Cardiac muscle cell (in vitro differentiated cells and primary cell): Measurements from ENCODE around the gene NEMP1. TPM values are rescaled to one million over a fixed set of nuclear protein-coding genes. Genes with fewer than 3 reads are reported as not detected.

Experiments used
- DNase-seq, 2 donors: peaks; one replicate each; pipeline versions ENCODE4 v3.0.0 to v3.0.0-alpha.2; 2010 to 2017; ENCODE audit warnings: low read depth in 1 of 2, low spot score in 1 of 2
- H3K27ac ChIP-seq: fragments of 200-600 bp; sonication (generic); 2 replicates; pipeline ENCODE4 v1.5.1; 2016
- H3K27me3 ChIP-seq: fragments of 200-600 bp; sonication (generic); 2 replicates; pipeline ENCODE4 v1.6.0; 2016; ENCODE audit warnings: control low read depth
- H3K36me3 ChIP-seq: fragments of 200-600 bp; sonication (generic); 2 replicates; pipeline ENCODE4 v1.5.1; 2016; ENCODE audit warnings: control low read depth
- H3K4me1 ChIP-seq: fragments of 200-600 bp; sonication (generic); 2 replicates; pipeline ENCODE4 v1.8.1; 2017; ENCODE audit warnings: low read depth, mild to moderate bottlenecking, mixed run types
- H3K4me3 ChIP-seq: fragments of 200-600 bp; sonication (generic); 2 replicates; pipeline ENCODE4 v1.5.1; 2016; ENCODE audit warnings: mild to moderate bottlenecking
- H3K9me3 ChIP-seq: fragments of 200-600 bp; sonication (generic); 2 replicates; pipeline ENCODE4 v1.5.1; 2017; ENCODE audit warnings: low read depth, mild to moderate bottlenecking, control low read depth
- polyA plus RNA-seq: library from polyadenylated mRNA; unstranded; fragments of >200 nt; fragmentation: Nextera tagmentation; extraction: Ambion mirVana; gene quantifications from 2 replicates; pipeline ENCODE4 v1.2.1, GENCODE V29; 2016
- total RNA-seq: library from RNA; depleted of rRNA; stranded (reverse); fragments of >200 nt; gene quantifications from 2 replicates; pipeline ENCODE4 v1.2.3, GENCODE V29; 2016
- TF ChIP-seq, protein P1 (sequence below): IDR thresholded peaks from 2 replicates; pipeline ENCODE4 v1.5.1; 2012; ENCODE audit warnings: low read depth, mild to moderate bottlenecking, low read length

Gene NEMP1
- total and polyA plus RNA-seq, 2 experiments from 2014 or later: 5.8 to 8.8 TPM

DNA sequence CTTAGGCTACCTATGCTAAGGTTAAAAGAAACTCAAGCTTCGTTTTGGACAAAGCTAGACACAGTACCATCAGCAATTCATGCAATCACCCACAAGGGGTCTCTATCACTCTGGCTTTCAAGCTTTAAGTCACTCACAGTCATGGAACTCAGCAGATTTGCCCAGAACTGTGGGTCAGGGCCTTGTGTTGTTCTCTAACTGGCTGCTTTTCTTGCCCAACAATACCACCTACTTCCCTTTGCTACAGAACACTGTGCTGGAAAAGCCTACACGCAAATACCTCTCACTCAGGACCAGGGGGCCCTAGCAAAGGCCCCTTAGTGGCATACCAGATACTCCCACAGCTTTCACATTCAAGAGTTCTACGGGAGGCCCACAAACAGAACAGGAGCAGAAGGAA lies 9.1 kb downstream of the NEMP1 start:
- TF ChIP-seq, protein P1, sequence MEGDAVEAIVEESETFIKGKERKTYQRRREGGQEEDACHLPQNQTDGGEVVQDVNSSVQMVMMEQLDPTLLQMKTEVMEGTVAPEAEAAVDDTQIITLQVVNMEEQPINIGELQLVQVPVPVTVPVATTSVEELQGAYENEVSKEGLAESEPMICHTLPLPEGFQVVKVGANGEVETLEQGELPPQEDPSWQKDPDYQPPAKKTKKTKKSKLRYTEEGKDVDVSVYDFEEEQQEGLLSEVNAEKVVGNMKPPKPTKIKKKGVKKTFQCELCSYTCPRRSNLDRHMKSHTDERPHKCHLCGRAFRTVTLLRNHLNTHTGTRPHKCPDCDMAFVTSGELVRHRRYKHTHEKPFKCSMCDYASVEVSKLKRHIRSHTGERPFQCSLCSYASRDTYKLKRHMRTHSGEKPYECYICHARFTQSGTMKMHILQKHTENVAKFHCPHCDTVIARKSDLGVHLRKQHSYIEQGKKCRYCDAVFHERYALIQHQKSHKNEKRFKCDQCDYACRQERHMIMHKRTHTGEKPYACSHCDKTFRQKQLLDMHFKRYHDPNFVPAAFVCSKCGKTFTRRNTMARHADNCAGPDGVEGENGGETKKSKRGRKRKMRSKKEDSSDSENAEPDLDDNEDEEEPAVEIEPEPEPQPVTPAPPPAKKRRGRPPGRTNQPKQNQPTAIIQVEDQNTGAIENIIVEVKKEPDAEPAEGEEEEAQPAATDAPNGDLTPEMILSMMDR: peak; percentile 89
- DNase-seq: peak; percentile 82 to 95
- Histone ChIP-seq H3K36me3 (peaks cover 18% of the 10 kb centered on the region), H3K4me3 (no peak overlapping the region), H3K4me1 (peaks cover 6% of the 10 kb centered on the region), H3K27me3 (no peaks in the 10 kb centered on the region), H3K27ac (peak overlapping the region; percentile 84), H3K9me3 (no peaks in the 10 kb centered on the region)

DNA sequence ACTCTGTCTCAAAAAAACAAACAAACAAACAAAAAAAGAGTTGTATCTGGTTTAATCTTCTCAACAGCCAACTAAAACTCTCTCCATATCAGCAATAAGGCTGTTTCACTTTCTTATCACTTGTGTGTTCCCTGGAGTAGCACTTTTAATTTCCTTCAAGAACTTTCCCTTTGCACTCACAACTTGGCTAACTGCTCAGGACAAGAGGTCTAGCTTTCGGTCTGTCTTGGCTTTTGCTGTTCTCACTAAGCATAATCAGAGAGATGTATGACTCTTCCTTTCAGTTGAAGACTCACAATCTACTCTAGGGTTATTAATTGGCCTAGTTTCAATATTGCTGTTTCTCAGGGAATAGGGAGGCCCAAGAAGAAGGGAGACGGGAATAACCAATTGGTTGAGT lies 12.3 kb downstream of the NEMP1 start:
- H3K4me3 ChIP-seq: no peak overlapping the region
- peaks cover 6% of the 10 kb centered on the region for H3K4me1 ChIP-seq
- H3K27ac ChIP-seq: no peak overlapping the region
- H3K36me3 ChIP-seq: peaks cover 19% of the 10 kb centered on the region
- no peaks in the 10 kb centered on the region for H3K9me3 ChIP-seq
- no peak for DNase-seq
- H3K27me3 ChIP-seq: no peaks in the 10 kb centered on the region
- TF ChIP-seq, protein P1: no peak

DNA sequence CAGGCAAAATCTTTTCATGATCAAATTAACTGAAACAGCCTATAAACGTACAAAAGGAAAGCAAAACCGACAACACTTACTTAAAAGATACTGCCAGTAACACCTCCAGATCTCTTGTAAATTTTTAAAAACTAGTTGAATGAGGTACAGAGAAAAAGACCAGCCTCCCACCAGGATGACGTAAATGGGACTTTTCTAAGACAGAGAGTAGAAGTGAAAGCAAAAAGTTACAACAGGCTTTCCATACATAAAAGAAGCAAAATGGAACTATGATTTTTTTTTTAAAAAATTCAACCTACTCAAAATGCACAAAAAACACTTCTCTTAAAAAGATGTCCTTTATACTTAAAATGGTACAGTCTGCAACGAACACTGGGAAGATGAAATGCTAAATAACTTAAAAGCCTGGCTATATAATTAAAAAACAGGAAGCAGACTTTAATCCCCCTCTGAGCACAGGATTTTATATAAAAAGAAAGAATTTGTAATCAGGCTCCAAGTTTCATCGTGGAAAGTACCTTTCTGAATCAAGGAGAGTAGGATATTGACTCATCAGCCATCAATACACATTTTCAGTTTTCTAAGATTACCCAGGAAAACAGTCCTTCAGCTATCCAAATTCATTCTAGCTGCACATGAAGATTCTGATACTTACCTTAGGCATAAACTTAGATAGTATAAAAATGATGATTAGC lies 14.5 kb downstream of the NEMP1 start:
- peaks cover 21% of the 10 kb centered on the region for H3K36me3 ChIP-seq
- no peak overlapping the region for H3K27ac ChIP-seq
- TF ChIP-seq, protein P1: no peak
- no peak overlapping the region for H3K4me3 ChIP-seq
- H3K4me1 ChIP-seq: no peaks in the 10 kb centered on the region
- no peak for DNase-seq
- no peaks in the 10 kb centered on the region for H3K27me3 ChIP-seq
- no peaks in the 10 kb centered on the region for H3K9me3 ChIP-seq

DNA sequence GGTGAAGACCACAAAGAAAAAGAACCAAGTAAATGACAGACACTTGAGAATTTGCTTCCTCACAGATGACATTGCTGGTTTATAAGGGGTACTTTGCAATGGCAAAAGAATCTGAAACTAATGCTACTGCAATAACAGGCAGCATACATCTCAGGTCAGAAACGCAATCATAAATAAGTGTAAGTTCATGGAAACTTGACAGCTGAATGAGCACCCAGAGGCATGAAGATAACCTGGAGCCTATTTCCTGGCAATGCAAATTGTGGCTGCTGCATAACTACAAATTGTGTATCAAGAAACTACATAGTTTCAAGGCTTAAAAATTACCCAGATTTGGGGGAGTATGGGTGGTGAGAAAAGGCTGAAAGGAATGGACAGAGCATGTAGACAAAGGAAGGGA lies 20.1 kb downstream of the NEMP1 start:
- Histone ChIP-seq H3K27ac (no peak overlapping the region), H3K4me1 (no peaks in the 10 kb centered on the region), H3K36me3 (peaks cover 28% of the 10 kb centered on the region), H3K9me3 (no peaks in the 10 kb centered on the region), H3K27me3 (no peaks in the 10 kb centered on the region), H3K4me3 (no peak overlapping the region)
- no peak for DNase-seq
- TF ChIP-seq, protein P1: no peak

DNA sequence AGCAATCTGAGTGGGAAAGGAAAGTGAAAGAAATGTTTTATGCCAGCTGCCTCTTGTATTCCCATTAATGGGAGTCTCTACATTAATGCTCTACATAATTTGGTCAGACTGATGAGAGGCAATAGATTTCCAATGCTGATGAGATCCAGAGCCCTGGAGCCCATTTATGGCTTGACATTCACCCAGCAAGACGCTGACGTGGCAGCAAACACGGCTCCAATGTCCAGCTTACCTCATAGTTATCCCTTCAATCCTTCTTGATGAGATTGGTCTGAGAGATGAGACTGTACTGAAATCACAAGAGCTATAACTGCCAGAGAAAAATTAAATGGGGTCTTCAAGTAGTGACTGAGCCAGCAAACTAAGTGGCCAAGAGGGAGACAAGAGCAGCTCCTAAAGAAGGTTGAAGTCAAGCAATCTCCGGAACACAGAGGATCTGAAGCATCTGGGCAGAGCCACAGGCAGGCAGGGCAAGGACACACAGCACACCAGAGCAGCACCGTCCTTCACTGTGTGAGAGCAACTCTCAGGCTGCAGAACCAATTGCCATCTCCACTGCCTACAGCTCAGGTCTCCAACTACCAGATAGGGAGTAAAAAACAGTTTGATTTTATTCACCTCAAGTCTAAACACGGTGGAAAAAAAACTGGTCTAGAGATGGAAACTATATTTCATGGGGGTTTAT lies 21.4 kb downstream of the NEMP1 start:
- TF ChIP-seq, protein P1: no peak
- no peak for DNase-seq

More for the DNA sequence above, 21.4 kb downstream of the NEMP1 start:
- Histone ChIP-seq H3K36me3 (peaks cover 25% of the 10 kb centered on the region), H3K4me1 (no peaks in the 10 kb centered on the region), H3K27me3 (no peaks in the 10 kb centered on the region), H3K9me3 (no peaks in the 10 kb centered on the region), H3K4me3 (no peak overlapping the region), H3K27ac (no peak overlapping the region)
